H9 (cell line): Measurements from ENCODE around the gene UBQLN2. TPM values are rescaled to one million over a fixed set of nuclear protein-coding genes. Genes with fewer than 3 reads are reported as not detected.

Experiments
- DNase-seq: peaks from one replicate; pipeline ENCODE4 v3.0.0-alpha.2; 2017
- H2AFZ ChIP-seq: one replicate; pipeline ENCODE4 v1.6.1; 2013; ENCODE audit warnings: mild to moderate bottlenecking, low read length, control low read depth, moderate library complexity
- H2AK5ac ChIP-seq: 2 replicates; pipeline ENCODE4 v1.6.1; 2013; ENCODE audit warnings: low read length, control low read depth, mixed read lengths; ENCODE audit not compliant: insufficient read length
- H2BK120ac ChIP-seq: one replicate; pipeline ENCODE4 v1.6.1; 2013; ENCODE audit warnings: low read depth, mild to moderate bottlenecking, low read length, control low read depth, inconsistent platforms; ENCODE audit not compliant: poor library complexity, severe bottlenecking
- H2BK12ac ChIP-seq: 2 replicates; pipeline ENCODE4 v1.6.1; 2013; ENCODE audit warnings: low read length, control low read depth, mixed read lengths, low read depth; ENCODE audit not compliant: insufficient read length
- H2BK15ac ChIP-seq: 2 replicates; pipeline ENCODE4 v1.6.1; 2013; ENCODE audit warnings: low read depth, low read length, control low read depth
- H2BK20ac ChIP-seq: one replicate; pipeline ENCODE4 v1.6.1; 2013; ENCODE audit warnings: low read depth, mild to moderate bottlenecking, low read length, control low read depth, inconsistent platforms; ENCODE audit not compliant: poor library complexity, severe bottlenecking
- H2BK5ac ChIP-seq: 2 replicates; pipeline ENCODE4 v1.6.1; 2013; ENCODE audit warnings: low read length, control low read depth, mixed read lengths; ENCODE audit not compliant: insufficient read length
- H3K14ac ChIP-seq: 2 replicates; pipeline ENCODE4 v1.6.1; 2013; ENCODE audit warnings: low read length, control low read depth; ENCODE audit not compliant: insufficient read depth
- H3K18ac ChIP-seq: 2 replicates; pipeline ENCODE4 v1.6.1; 2013; ENCODE audit warnings: low read depth, mild to moderate bottlenecking, mixed read lengths, low read length, control low read depth; ENCODE audit not compliant: insufficient read length
- H3K23ac ChIP-seq: 2 replicates; pipeline ENCODE4 v1.6.1; 2013; ENCODE audit warnings: low read length, control low read depth, mixed read lengths, low read depth; ENCODE audit not compliant: insufficient read length
- H3K23me2 ChIP-seq: 2 replicates; pipeline ENCODE4 v1.6.1; 2013; ENCODE audit warnings: low read depth, mild to moderate bottlenecking, mixed read lengths, low read length, control low read depth; ENCODE audit not compliant: insufficient read length, poor library complexity, severe bottlenecking
- H3K27ac ChIP-seq: 2 replicates; pipeline ENCODE4 v1.5.1; 2013; ENCODE audit warnings: low read length, control low read depth, mixed read lengths, low read depth; ENCODE audit not compliant: insufficient read length
- H3K27me3 ChIP-seq: 2 replicates; pipeline ENCODE4 v1.6.1; 2013; ENCODE audit warnings: low read length, control low read depth, inconsistent platforms; ENCODE audit not compliant: insufficient read depth
- H3K4ac ChIP-seq: 2 replicates; pipeline ENCODE4 v1.6.1; 2013; ENCODE audit warnings: low read depth, mild to moderate bottlenecking, control low read depth, inconsistent platforms, low read length, moderate library complexity
- H3K4me1 ChIP-seq: 2 replicates; pipeline ENCODE4 v1.6.1; 2013; ENCODE audit warnings: low read length, control low read depth, inconsistent platforms; ENCODE audit not compliant: insufficient read depth
- H3K4me2 ChIP-seq: 2 replicates; pipeline ENCODE4 v1.6.1; 2013; ENCODE audit warnings: low read length, control low read depth, mixed read lengths; ENCODE audit not compliant: insufficient read length, insufficient read depth
- H3K56ac ChIP-seq: 2 replicates; pipeline ENCODE4 v1.6.1; 2013; ENCODE audit warnings: low read depth, mild to moderate bottlenecking, mixed read lengths, low read length, control low read depth; ENCODE audit not compliant: insufficient read length
- H3K79me1 ChIP-seq: 2 replicates; pipeline ENCODE4 v1.6.1; 2013; ENCODE audit warnings: low read depth, mild to moderate bottlenecking, moderate library complexity, low read length, control low read depth, inconsistent platforms; ENCODE audit not compliant: insufficient read depth, poor library complexity, severe bottlenecking
- H3K79me2 ChIP-seq: 2 replicates; pipeline ENCODE4 v1.6.1; 2013; ENCODE audit warnings: low read length, control low read depth, inconsistent platforms; ENCODE audit not compliant: insufficient read depth
- H3K9ac ChIP-seq: 2 replicates; pipeline ENCODE4 v1.6.1; 2013; ENCODE audit warnings: low read length, control low read depth, mixed read lengths; ENCODE audit not compliant: insufficient read length; ENCODE audit errors: extremely low read depth
- H3K9me3 ChIP-seq: one replicate; pipeline ENCODE4 v1.6.1; 2013; ENCODE audit warnings: low read depth, low read length, inconsistent platforms; ENCODE audit not compliant: control insufficient read depth
- H3T11ph ChIP-seq: one replicate; pipeline ENCODE4 v1.6.1; 2013; ENCODE audit warnings: mild to moderate bottlenecking, low read length, control low read depth, inconsistent platforms
- H4K20me1 ChIP-seq: one replicate; pipeline ENCODE4 v1.6.1; 2013; ENCODE audit not compliant: control insufficient read depth, insufficient read length, insufficient read depth
- H4K5ac ChIP-seq: 2 replicates; pipeline ENCODE4 v1.6.1; 2013; ENCODE audit warnings: low read depth, mild to moderate bottlenecking, mixed read lengths, low read length, control low read depth; ENCODE audit not compliant: insufficient read length
- H4K8ac ChIP-seq: replicated peaks from 2 replicates; pipeline ENCODE4 v1.6.1; 2013; ENCODE audit warnings: low read length, control low read depth, mixed read lengths, low read depth; ENCODE audit not compliant: insufficient read length
- H4K91ac ChIP-seq: 2 replicates; pipeline ENCODE4 v1.6.1; 2013; ENCODE audit warnings: low read depth, mild to moderate bottlenecking, moderate library complexity, mixed read lengths, low read length, control low read depth; ENCODE audit not compliant: insufficient read length
- H3K27ac Mint-ChIP-seq, 3 experiments: 2 replicates in 2 of 3; 3 replicates in 1 of 3; pipeline ENCODE4 v1.8.0; 2020 to 2021; ENCODE audit warnings: mixed read lengths in 3 of 3, mild to moderate bottlenecking in 1 of 3, moderate library complexity in 1 of 3
- H3K27me3 Mint-ChIP-seq: 2 replicates; pipeline ENCODE4 v1.8.0; 2021; ENCODE audit warnings: low read depth, mild to moderate bottlenecking, moderate library complexity, mixed read lengths
- H3K36me3 Mint-ChIP-seq, 3 experiments: 2 replicates in 2 of 3; 3 replicates in 1 of 3; pipeline ENCODE4 v1.8.0; 2020 to 2021; ENCODE audit warnings: low read depth in 3 of 3, mixed read lengths in 3 of 3; ENCODE audit not compliant: insufficient read depth in 1 of 3
- H3K4me1 Mint-ChIP-seq, 2 experiments: 2 replicates each; pipeline ENCODE4 v1.8.0; 2020; ENCODE audit warnings: mixed read lengths in 2 of 2
- H3K4me3 Mint-ChIP-seq, 2 experiments: 2 replicates in 1 of 2; 3 replicates in 1 of 2; pipeline ENCODE4 v1.8.0; 2020 to 2021; ENCODE audit warnings: mild to moderate bottlenecking in 2 of 2, mixed read lengths in 2 of 2, moderate library complexity in 1 of 2
- H3K9me3 Mint-ChIP-seq, 2 experiments: 2 replicates in 1 of 2; 3 replicates in 1 of 2; pipeline ENCODE4 v1.8.0; 2020; ENCODE audit warnings: mild to moderate bottlenecking in 2 of 2, mixed read lengths in 2 of 2, moderate library complexity in 1 of 2
- CTCF ChIP-seq: fragments of 200-600 bp; sonication (generic); conservative IDR thresholded peaks from 3 replicates; pipeline ENCODE4 v1.8.0; 2021; ENCODE audit warnings: antibody characterized with exemption, mild to moderate bottlenecking
- WGBS: extraction: QIAGEN DNeasy Blood & Tissue Kit; methylation state at CpG from one replicate; pipeline ENCODE4 v1.1.7; 2013; ENCODE audit warnings: missing lambda C conversion rate, low lambda C conversion rate, mixed read lengths; ENCODE audit not compliant: insufficient read length; ENCODE audit errors: extremely low coverage; 5-methylcytosine and 5-hydroxymethylcytosine counted together
- total RNA-seq: library from RNA; stranded (reverse); gene quantifications from 2 replicates; pipeline ENCODE4 v1.2.1, GENCODE V29; 2021

Gene UBQLN2
- total RNA-seq, 1 experiment from 2014 or later, result 30.0 TPM

DNA sequence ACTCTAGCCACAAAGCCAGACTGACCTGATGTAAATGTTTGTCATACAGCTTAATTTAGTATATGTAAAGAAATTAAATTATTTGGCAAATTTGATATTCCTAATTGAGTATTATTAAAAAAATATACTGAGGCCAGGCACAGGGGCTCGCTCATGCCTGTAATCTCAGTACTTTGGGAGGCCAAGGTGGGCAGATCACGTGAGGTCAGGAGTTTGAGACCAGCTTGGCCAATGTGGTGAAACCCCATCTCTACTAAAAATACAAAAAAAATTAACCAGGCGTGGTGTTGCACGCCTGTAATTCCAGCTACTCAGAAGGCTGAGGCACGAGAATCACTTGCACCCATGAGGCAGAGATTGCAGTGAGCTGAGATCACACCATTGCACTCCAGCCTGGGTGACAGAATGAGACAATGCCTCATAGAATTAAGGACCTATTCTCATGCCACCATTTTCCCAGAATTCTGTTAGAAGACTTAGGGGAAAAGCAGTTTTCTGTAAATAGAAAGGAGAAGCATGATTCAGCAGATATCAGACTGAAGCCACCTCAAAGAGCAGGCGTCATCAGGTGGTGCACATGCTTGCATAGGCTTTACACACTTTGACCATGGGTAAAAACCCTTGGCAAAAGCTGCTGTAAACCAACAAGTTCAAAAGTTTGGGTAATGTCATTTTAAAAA is 6.1 kb downstream of the UBQLN2 start:
- Histone ChIP-seq H3K27me3 (no peaks in the 10 kb centered on the region), H4K91ac (no peak overlapping the region), H3K4me2 (no peak overlapping the region), H3K9me3 (no peaks in the 10 kb centered on the region), H3K79me1 (no peaks in the 10 kb centered on the region), H3K56ac (no peak overlapping the region), H3K4ac (no peak overlapping the region), H2BK5ac (no peak overlapping the region), H3K18ac (no peak overlapping the region), H2AFZ (no peak overlapping the region), H2BK120ac (no peak overlapping the region), H3T11ph (no peak overlapping the region), H2BK12ac (no peak overlapping the region), H3K9ac (no peak overlapping the region), H2AK5ac (no peak overlapping the region), H3K79me2 (peaks cover 17% of the 10 kb centered on the region), H4K20me1 (no peaks in the 10 kb centered on the region), H3K14ac (no peak overlapping the region), H2BK15ac (no peak overlapping the region), H3K23me2 (peaks cover 11% of the 10 kb centered on the region), H2BK20ac (no peak overlapping the region), H3K23ac (no peak overlapping the region), H4K5ac (no peak overlapping the region), H3K27ac (no peak overlapping the region), H3K4me1 (no peaks in the 10 kb centered on the region), H4K8ac (no peak overlapping the region)
- Mint-ChIP-seq H3K27me3 (no peaks in the 10 kb centered on the region; the same call in 1 of the 2 replicates), H3K36me3 (peaks cover 0 to 20% (median 9%) of the 10 kb centered on the region in 3 experiments; a peak in 6 of 7 replicates), H3K4me3 (no peak overlapping the region), H3K27ac (no peak overlapping the region), H3K9me3 (peaks cover 44 to 47% of the 10 kb centered on the region in 2 experiments), H3K4me1 (peaks cover 0 to 8% of the 10 kb centered on the region in 2 experiments)
- no peak for TF ChIP-seq CTCF
- WGBS, result no CpG with 5 or more reads among the region's 6 CpGs
- DNase-seq, result no peak
